Hematopoietic multipotent progenitor cell treated with erythropoietin and hydrocortisone succinate and interleukin-3 and kit ligand, for 6 days (in vitro differentiated cells): ENCODE measurements around the gene CTDSP2.
"Not testable (repeated sequence)": the region's sequence is repeated elsewhere in the genome, so short reads cannot be mapped to it uniquely, and the experiment has no call there.

Experiments
- DNase-seq: peaks from one replicate; pipeline ENCODE4 v3.0.0-alpha.2; 2015

The CTDSP2 gene

DNA sequence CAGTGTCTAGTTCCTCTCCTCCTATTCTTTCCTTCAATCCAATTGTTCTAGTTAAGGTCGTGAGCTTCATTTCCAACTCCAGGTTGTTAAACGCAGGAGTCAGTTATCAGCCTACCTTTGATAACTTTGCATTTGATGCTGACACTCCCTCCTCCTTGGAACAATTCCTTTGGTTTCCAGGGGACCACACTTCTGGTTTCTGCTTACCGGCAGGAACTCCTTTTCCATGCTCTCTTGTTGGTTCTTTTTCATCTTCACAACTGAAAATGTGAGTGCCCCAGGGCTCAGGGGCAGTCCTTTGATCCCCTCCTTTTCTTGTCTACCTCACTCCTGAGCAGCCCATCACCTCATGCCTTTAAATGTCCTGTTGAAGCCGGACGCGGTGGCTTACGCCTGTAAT lies 69.2 kb downstream of the CTDSP2 start:
- DNase-seq: no peak

DNA sequence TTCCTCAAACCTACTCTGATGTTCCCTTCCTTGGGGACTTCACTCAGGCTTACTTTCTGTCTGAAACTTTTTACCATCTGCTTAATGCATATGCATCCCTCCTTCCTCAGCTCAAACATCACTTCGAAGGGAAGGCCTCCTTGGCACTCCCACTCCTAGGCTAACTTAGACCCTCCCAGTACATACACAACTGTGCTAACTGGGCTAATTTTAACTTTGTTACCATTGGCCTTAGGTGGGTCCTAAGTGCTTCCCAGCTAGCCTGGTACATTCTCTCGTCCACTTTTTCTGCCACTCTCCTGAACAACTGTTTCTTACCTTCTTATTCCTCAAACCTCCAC lies 70.3 kb downstream of the CTDSP2 start:
- no peak for DNase-seq

DNA sequence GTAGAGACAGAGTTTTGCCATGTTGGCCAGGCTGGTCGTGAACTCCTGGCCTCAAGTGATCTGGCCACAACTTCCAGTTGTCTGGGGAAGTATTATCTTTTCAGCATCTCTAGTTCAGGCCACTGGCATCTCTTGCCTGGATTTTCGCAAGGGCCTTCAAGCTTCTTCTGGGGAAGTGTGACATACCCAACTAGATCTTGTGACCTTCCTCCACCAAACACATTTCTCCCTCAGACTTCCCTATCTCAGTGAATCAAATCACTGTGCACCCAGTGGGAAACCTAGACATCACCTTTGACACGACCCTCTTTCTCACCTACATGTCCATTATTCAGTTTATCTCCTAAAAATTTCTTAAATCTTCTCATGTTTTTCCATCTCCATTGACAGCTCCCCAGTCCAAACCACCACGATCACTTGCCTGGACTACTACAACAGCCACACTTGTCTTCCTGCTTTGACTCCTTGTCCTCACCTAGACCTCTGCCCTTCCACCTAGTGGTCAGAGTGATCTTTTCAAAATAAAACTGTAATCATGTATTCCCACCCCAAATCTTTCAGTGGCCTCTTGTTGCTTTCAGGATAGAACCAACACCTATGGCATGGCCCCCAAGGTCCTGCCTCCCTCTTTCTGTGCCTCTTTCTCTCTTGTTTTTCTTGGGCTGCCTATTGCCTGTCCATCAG lies 70.8 kb downstream of the CTDSP2 start:
- peak; percentile 58 for DNase-seq

DNA sequence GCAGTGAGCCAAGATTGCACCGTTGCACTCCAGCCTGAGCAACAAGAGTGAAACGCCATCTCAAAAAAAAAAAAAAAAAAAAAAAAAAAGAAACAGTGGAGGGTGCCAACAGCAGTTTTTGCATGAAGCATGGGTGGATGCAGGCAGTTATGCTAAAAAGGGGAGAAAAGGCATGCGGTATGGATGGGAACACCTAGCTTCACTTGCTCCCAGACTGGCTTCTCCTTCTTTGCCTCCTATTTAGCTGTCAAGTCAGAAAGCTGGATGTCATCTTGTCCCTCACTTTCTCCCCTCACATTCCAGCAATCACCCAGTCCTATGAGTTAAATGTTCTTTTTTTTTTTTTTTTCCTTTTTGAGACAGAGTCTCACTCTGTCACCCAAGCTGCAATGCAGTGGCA lies 71.5 kb downstream of the CTDSP2 start:
- no peak for DNase-seq

DNA sequence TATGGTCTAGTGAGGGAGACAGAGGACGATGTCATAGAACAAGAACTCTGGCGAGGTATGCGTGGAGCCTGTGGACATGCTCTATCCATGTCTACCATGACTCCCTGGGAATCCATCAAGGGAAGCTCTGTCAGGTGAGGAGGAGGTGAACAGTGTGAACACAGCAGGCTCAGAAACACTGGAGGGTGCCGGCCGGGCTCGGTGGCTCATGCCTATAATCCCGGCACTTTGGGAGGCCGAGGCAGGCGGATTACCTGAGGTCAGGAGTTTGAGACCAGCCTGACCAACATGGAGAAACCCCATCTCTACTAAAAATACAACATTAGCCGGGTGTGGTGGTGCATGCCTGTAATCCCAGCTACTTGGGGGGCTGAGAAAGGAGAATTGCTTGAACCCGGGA lies 71.9 kb downstream of the CTDSP2 start:
- not testable (repeated sequence) for DNase-seq

DNA sequence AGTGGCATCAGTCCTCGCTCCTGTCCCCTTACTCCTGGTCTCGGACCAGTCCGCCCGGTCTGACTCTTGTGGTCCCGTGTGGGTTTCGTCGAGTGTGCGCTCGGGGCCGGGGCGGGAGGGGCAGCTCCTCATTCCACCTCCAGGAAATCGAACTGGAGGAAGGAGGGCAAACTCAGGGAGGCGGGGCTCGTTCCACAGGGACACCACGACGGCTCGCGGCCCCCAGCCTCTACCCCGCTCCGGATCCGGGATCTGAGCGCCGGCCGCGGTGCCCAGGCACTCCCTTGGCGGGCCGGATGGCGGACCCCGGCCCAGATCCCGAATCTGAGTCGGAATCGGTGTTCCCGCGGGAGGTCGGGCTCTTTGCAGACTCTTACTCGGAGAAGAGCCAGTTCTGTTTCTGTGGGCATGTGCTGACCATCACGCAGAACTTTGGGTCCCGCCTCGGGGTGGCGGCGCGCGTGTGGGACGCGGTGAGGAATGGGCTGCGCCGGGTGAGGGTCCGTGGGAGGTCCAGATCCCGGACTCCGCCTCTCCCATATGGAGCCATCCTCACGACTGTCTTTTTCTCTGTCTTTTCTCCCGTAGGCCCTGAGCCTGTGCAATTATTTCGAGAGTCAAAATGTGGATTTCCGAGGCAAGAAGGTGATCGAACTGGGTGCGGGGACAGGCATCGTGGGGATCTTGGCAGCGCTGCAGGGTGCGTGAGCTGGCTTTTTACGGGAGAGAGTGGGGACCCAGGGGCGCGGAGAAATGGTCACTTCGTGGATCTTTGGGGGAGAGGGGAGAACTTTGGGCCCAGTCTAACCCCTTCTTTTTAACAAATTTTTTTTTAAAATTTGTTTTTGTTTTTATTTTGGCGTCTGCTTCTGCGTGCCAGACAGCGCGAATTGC lies 73.9 kb downstream of the CTDSP2 start, which contains the start of gene EEF1AKMT3:
Gene EEF1AKMT3 (plus strand): TSS at position 186 of the 894 bp plus-strand sequence. CDS start 111 bp downstream, at position 297.
- DNase-seq: peak; percentile 74

DNA sequence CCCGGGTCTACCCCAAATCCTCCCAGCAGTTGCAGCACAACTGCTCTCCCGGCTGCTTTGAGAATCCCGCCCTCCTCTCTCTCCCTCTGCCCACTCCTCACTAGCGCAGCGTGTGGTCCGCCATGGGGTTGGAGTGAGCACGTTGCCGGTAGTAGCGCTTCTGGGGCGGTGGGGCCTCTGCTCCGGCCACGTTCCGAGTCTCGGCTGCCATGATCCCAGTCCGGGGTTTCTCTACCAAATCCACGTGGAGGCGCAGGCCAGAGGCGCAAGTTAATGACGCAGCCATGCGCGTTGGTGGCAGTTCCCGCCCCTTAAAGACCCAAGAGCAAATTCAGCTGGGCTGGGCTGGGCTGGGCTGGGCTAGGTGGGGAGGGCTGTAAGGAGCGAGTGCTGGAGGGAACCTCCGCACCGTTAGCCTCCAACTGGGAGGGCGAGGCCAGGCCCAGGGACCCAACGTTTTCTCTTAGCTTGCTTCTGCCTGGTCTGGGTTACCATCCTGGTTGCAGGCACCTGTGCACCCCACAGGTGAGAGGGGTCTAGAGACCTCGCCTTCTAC lies 74.6 kb downstream of the CTDSP2 start, which contains the start of gene METTL1:
Gene METTL1 (minus strand): TSS at position 233 of the 556 bp plus-strand sequence. CDS start 22 bp downstream, at position 211.
- DNase-seq: peak; percentile 99

DNA sequence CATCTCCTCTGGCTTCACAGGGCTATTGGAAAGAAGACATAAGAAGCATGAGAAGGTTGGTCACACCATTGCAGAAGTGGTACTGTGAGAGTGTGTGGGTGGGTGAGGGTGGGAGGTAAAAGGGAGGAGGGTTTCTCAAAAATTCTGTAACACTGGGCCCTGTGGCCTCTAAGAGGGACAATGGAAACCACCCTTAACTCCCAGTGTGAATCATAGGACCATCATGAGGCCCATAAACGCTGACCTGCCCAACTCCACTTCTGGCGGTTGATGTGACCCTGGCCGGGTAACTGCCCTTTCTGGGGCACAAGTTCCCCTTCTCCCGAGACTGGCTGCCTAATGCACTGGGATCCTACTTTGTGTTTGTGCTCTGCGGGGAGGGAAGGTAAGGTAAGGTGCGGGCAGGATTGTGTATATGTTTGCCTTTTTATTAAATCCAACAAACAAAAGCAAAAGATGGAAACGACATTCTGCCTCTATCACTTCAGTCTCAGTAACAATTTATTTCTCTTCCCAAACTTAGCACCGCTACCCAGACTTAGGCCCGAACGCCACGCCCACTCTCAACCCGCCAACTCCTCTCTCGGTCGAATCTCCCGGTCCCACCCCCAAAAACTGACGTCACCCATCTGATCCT lies 75.2 kb downstream of the CTDSP2 start:
- peak; percentile 97 for DNase-seq

DNA sequence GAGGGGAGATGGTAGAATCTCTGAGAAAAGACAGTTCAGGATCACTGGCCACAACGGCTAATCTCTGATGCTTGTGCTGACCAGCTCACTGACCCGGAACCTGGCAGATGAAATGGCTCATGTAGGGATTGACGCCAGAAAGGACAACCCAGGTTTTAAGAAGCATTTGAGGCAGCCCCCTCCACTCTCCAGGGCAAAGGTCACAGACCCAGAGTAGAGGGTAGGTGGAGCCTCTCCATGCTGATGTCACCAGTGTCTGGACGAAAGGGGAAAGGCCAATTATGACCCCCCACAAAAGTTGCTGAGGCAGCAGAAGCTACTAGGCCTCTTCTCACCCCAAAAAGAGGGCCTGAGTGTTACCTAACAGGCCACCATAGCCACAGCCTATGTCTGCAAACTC lies 75.8 kb downstream of the CTDSP2 start:
- DNase-seq: no peak
